Caco-2 (cell line): ENCODE data around the gene ATP13A4. TPM values are rescaled to one million over a fixed set of nuclear protein-coding genes. Genes with fewer than 3 reads are reported as not detected.

Experiments used
- BruUV-seq: library from RNA; stranded (reverse); fragments of 400-500 nt; replicated peaks from 2 replicates; lab custom pipeline; 2021; lab: Mats Ljungman, UMichigan
- CTCF ChIA-PET: fragments of 300-600 bp; sonication (Branson Sonifier 250); formaldehyde crosslinking; loops from one replicate; lab custom pipeline; 2022; ENCODE audit warnings: antibody characterized with exemption; lab: Charles Lee
- POLR2A ChIA-PET: fragments of 300-600 bp; sonication (Branson Sonifier 250); formaldehyde crosslinking; loops from one replicate; lab custom pipeline; 2022; ENCODE audit warnings: antibody characterized with exemption; lab: Charles Lee
- DNase-seq, 2 experiments: peaks; one replicate each; pipeline versions ENCODE4 v3.0.0 to v3.0.0-alpha.2; 2020 to 2022
- H3K27me3 ChIP-seq: replicated peaks from 2 replicates; pipeline ENCODE4 v1.6.0; 2011; ENCODE audit warnings: low read length; ENCODE audit not compliant: control insufficient read depth, insufficient read depth
- H3K36me3 ChIP-seq: 2 replicates; pipeline ENCODE4 v1.5.1; 2011; ENCODE audit warnings: low read length; ENCODE audit not compliant: control insufficient read depth, insufficient read depth
- H3K4me1 ChIP-seq: fragments of 250-450 bp; sonication (Bioruptor Pico); 2 replicates; pipeline ENCODE4 v1.5.1; 2020; ENCODE audit warnings: mild to moderate bottlenecking
- H3K4me3 ChIP-seq: 2 replicates; pipeline ENCODE4 v1.5.1; 2011; ENCODE audit warnings: low read depth, mild to moderate bottlenecking, control low read depth, low read length
- H3K9me3 ChIP-seq: fragments of 250-450 bp; sonication (Bioruptor Pico); 2 replicates; pipeline ENCODE4 v1.5.1; 2020; ENCODE audit warnings: mild to moderate bottlenecking, moderate library complexity
- H3K27ac Mint-ChIP-seq: one replicate; pipeline ENCODE4 v1.8.0; 2022; ENCODE audit warnings: mixed read lengths; ENCODE audit not compliant: unreplicated experiment
- H3K27me3 Mint-ChIP-seq: one replicate; pipeline ENCODE4 v1.8.0; 2022; ENCODE audit warnings: mixed read lengths; ENCODE audit not compliant: insufficient read depth, unreplicated experiment
- H3K36me3 Mint-ChIP-seq: one replicate; pipeline ENCODE4 v1.8.0; 2022; ENCODE audit warnings: mild to moderate bottlenecking, mixed read lengths; ENCODE audit not compliant: insufficient read depth, unreplicated experiment
- H3K4me1 Mint-ChIP-seq: one replicate; pipeline ENCODE4 v1.8.0; 2022; ENCODE audit warnings: low read depth, mixed read lengths; ENCODE audit not compliant: unreplicated experiment
- H3K4me3 Mint-ChIP-seq: one replicate; pipeline ENCODE4 v1.8.0; 2022; ENCODE audit warnings: mild to moderate bottlenecking, moderate library complexity, mixed read lengths; ENCODE audit not compliant: unreplicated experiment
- H3K9me3 Mint-ChIP-seq: one replicate; pipeline ENCODE4 v1.8.0; 2022; ENCODE audit warnings: mixed read lengths; ENCODE audit not compliant: unreplicated experiment
- intact Hi-C: fragments of 100-400 bp; cut with micrococcal nuclease; formaldehyde crosslinking; loops from one replicate; pipeline ENCODE4 v1.10.0; 2022; ENCODE audit not compliant: unreplicated experiment
- total RNA-seq: library from RNA; stranded (reverse); gene quantifications from 2 replicates; pipeline ENCODE4 v1.2.3, GENCODE V29; 2022
- TF ChIP-seq, protein P1 (sequence below), 2 experiments: fragments of 200-600 bp in 1 of 2; IDR thresholded peaks; 1 replicate in 1 of 2; 2 replicates in 1 of 2; pipeline versions ENCODE4 v1.5.1 to v1.8.0; 2011 to 2022; ENCODE audit warnings: antibody characterized with exemption in 1 of 2, control low read depth in 1 of 2, inconsistent platforms in 1 of 2, low read depth in 1 of 2, low read length in 1 of 2, mild to moderate bottlenecking in 1 of 2, moderate library complexity in 1 of 2; ENCODE audit not compliant: insufficient read depth in 1 of 2, severe bottlenecking in 1 of 2, unreplicated experiment in 1 of 2

ATP13A4 gene
- total RNA-seq, 1 experiment from 2014 or later: 1.4 TPM

- TF ChIP-seq, protein P1, sequence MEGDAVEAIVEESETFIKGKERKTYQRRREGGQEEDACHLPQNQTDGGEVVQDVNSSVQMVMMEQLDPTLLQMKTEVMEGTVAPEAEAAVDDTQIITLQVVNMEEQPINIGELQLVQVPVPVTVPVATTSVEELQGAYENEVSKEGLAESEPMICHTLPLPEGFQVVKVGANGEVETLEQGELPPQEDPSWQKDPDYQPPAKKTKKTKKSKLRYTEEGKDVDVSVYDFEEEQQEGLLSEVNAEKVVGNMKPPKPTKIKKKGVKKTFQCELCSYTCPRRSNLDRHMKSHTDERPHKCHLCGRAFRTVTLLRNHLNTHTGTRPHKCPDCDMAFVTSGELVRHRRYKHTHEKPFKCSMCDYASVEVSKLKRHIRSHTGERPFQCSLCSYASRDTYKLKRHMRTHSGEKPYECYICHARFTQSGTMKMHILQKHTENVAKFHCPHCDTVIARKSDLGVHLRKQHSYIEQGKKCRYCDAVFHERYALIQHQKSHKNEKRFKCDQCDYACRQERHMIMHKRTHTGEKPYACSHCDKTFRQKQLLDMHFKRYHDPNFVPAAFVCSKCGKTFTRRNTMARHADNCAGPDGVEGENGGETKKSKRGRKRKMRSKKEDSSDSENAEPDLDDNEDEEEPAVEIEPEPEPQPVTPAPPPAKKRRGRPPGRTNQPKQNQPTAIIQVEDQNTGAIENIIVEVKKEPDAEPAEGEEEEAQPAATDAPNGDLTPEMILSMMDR (IDR thresholded peaks at IDR 0.05; ENCODE audit: insufficient read depth in 1 of 2, low read depth in 1 of 2, low read length in 1 of 2, severe bottlenecking in 1 of 2, unreplicated experiment in 1 of 2): no peak
- BruUV-seq: no TSS peak
- Histone ChIP-seq H3K27me3 (no peaks in the 10 kb centered on the region), H3K4me1 (peaks cover 4% of the 10 kb centered on the region; the same call in 1 of the 2 replicates), H3K4me3 (no peak overlapping the region), H3K9me3 (no peaks in the 10 kb centered on the region), H3K36me3 (no peaks in the 10 kb centered on the region)
- CTCF ChIA-PET: no interaction called here
- peaks cover 21% of the 10 kb centered on the region for H3K4me1 Mint-ChIP-seq
- no peaks in the 10 kb centered on the region for H3K9me3 Mint-ChIP-seq
- intact Hi-C loops: no loop called here
- peaks cover 3% of the 10 kb centered on the region for H3K27me3 Mint-ChIP-seq
- H3K4me3 Mint-ChIP-seq: no peak overlapping the region
- POLR2A ChIA-PET: no interaction called here
- no peaks in the 10 kb centered on the region for H3K36me3 Mint-ChIP-seq
- H3K27ac Mint-ChIP-seq: peak overlapping the region; percentile 5
- no peak for DNase-seq
Observed at GRCh38 chr3:193510154-193510553, 44.5 kb downstream of the ATP13A4 start.

GRCh38 chr3:193509103-193509965 is 45.4 kb downstream of the ATP13A4 start:
- POLR2A ChIA-PET: no interaction called here
- Mint-ChIP-seq H3K4me3 (no peak overlapping the region), H3K27ac (peak overlapping the region; percentile 5), H3K9me3 (no peaks in the 10 kb centered on the region), H3K4me1 (peaks cover 21% of the 10 kb centered on the region), H3K27me3 (no peaks in the 10 kb centered on the region), H3K36me3 (no peaks in the 10 kb centered on the region)
- Histone ChIP-seq H3K36me3 (no peaks in the 10 kb centered on the region), H3K4me1 (peaks cover 4% of the 10 kb centered on the region; the same call in 1 of the 2 replicates), H3K27me3 (no peaks in the 10 kb centered on the region), H3K9me3 (no peaks in the 10 kb centered on the region), H3K4me3 (no peak overlapping the region)
- TF ChIP-seq, protein P1 (IDR thresholded peaks at IDR 0.05; ENCODE audit: insufficient read depth in 1 of 2, low read depth in 1 of 2, low read length in 1 of 2, severe bottlenecking in 1 of 2, unreplicated experiment in 1 of 2): no peak
- BruUV-seq: no TSS peak
- CTCF ChIA-PET: no interaction called here
- DNase-seq: no peak
- intact Hi-C loops: no loop called here

DNA sequence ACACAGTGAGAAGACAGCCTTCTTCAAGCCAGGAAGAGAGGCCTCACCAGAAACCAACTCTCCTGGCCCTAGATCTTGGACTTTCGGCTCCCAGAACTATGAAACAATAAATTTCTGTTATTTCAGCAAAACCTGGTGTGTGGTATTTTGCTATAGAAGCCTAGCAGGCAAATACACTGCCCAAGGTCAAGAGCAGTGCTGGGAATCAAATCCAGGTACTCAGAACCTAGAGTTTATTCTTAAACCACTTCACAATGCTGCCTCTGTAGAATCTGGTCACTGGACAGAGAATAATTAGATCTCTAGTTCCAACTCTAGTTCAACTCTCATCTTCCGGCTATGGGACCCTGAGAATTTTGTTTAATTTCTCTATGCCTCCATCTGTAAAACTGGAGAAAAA is 46.6 kb downstream of the ATP13A4 start:
- no peak overlapping the region for H3K4me3 ChIP-seq
- ChIA-PET POLR2A (no interaction called here), CTCF (no interaction called here)
- DNase-seq: no peak
- BruUV-seq: no TSS peak
- Mint-ChIP-seq H3K4me1 (peaks cover 21% of the 10 kb centered on the region), H3K9me3 (no peaks in the 10 kb centered on the region), H3K4me3 (no peak overlapping the region), H3K27ac (no peak overlapping the region), H3K36me3 (no peaks in the 10 kb centered on the region), H3K27me3 (no peaks in the 10 kb centered on the region)
- no peaks in the 10 kb centered on the region for H3K9me3 ChIP-seq
- H3K27me3 ChIP-seq: no peaks in the 10 kb centered on the region
- no peaks in the 10 kb centered on the region for H3K36me3 ChIP-seq
- H3K4me1 ChIP-seq: peaks cover 12% of the 10 kb centered on the region
- TF ChIP-seq, protein P1 (IDR thresholded peaks at IDR 0.05; ENCODE audit: insufficient read depth in 1 of 2, low read depth in 1 of 2, low read length in 1 of 2, severe bottlenecking in 1 of 2, unreplicated experiment in 1 of 2): no peak
- intact Hi-C loops: no loop called here
